DND-41 (cell line): ENCODE measurements around the gene GABRB3.

Experiments used
- ATAC-seq: fragments of 200-7000 bp; cut with Tn5 transposase; 3 replicates; pipeline ENCODE4 v1.9.1; 2021; ENCODE audit warnings: low read depth; ENCODE audit not compliant: insufficient read depth
- DNase-seq: peaks from one replicate; pipeline ENCODE4 v3.0.0-alpha.2; 2020
- H2AFZ ChIP-seq: 2 replicates; pipeline ENCODE4 v1.6.0; 2012; ENCODE audit warnings: low read depth, low read length
- H3K27ac ChIP-seq: 2 replicates; pipeline ENCODE4 v1.5.1; 2012; ENCODE audit warnings: low read length, inconsistent platforms
- H3K27me3 ChIP-seq: fragments of 200-600 bp; sonication (generic); 2 replicates; pipeline ENCODE4 v1.6.0; 2012; ENCODE audit warnings: low read length, mild to moderate bottlenecking, inconsistent platforms; ENCODE audit not compliant: insufficient read depth, poor library complexity
- H3K36me3 ChIP-seq: 2 replicates; pipeline ENCODE4 v1.5.1; 2012; ENCODE audit warnings: low read length, inconsistent platforms; ENCODE audit not compliant: insufficient read depth
- H3K4me1 ChIP-seq: 2 replicates; pipeline ENCODE4 v1.5.1; 2012; ENCODE audit warnings: mild to moderate bottlenecking, low read length; ENCODE audit not compliant: insufficient read depth
- H3K4me2 ChIP-seq: 2 replicates; pipeline ENCODE4 v1.6.0; 2012; ENCODE audit warnings: mild to moderate bottlenecking, moderate library complexity, low read length, inconsistent platforms; ENCODE audit not compliant: insufficient read depth
- H3K4me3 ChIP-seq, 2 experiments: fragments of 200-600 bp in 1 of 2; shearing (Covaris generic) in 1 of 2; 2 replicates each; pipeline ENCODE4 v1.5.1; 2012 to 2016; ENCODE audit warnings: inconsistent platforms in 2 of 2, low read length in 2 of 2, mild to moderate bottlenecking in 2 of 2, low read depth in 1 of 2, moderate library complexity in 1 of 2
- H3K79me2 ChIP-seq: 2 replicates; pipeline ENCODE4 v1.6.0; 2012; ENCODE audit warnings: low read length, inconsistent platforms; ENCODE audit not compliant: insufficient read depth
- H3K9ac ChIP-seq: 2 replicates; pipeline ENCODE4 v1.6.0; 2012; ENCODE audit warnings: low read depth, mild to moderate bottlenecking, inconsistent platforms, low read length, moderate library complexity
- H3K9me3 ChIP-seq: 2 replicates; pipeline ENCODE4 v1.5.1; 2012; ENCODE audit warnings: low read length, moderate library complexity, mild to moderate bottlenecking, inconsistent platforms; ENCODE audit not compliant: insufficient read depth, severe bottlenecking
- H4K20me1 ChIP-seq: 2 replicates; pipeline ENCODE4 v1.6.0; 2012; ENCODE audit warnings: low read length; ENCODE audit not compliant: insufficient read depth
- EZH2 ChIP-seq: IDR thresholded peaks from 3 replicates; pipeline ENCODE4 v1.6.1; 2012; ENCODE audit warnings: borderline replicate concordance, low read depth, mild to moderate bottlenecking, moderate library complexity, low read length, inconsistent platforms; ENCODE audit not compliant: severe bottlenecking
- TF ChIP-seq, protein P1 (sequence below): IDR thresholded peaks from 2 replicates; pipeline ENCODE4 v1.5.1; 2012; ENCODE audit warnings: borderline replicate concordance, low read length, moderate library complexity, mild to moderate bottlenecking; ENCODE audit not compliant: poor library complexity, severe bottlenecking; ENCODE audit errors: extremely low read depth

GABRB3 gene

GRCh38 chr15:26729030-26729429, 43.8 kb downstream of the GABRB3 start:
- Histone ChIP-seq H2AFZ (no peak overlapping the region), H3K4me3 (no peak overlapping the region), H3K9ac (no peak overlapping the region), H3K9me3 (peaks cover 2% of the 10 kb centered on the region), H3K27ac (no peak overlapping the region), H4K20me1 (no peaks in the 10 kb centered on the region), H3K4me2 (no peak overlapping the region), H3K27me3 (no peaks in the 10 kb centered on the region), H3K4me1 (no peaks in the 10 kb centered on the region), H3K36me3 (no peaks in the 10 kb centered on the region), H3K79me2 (no peaks in the 10 kb centered on the region)
- no peak for DNase-seq
- TF ChIP-seq, protein P1, sequence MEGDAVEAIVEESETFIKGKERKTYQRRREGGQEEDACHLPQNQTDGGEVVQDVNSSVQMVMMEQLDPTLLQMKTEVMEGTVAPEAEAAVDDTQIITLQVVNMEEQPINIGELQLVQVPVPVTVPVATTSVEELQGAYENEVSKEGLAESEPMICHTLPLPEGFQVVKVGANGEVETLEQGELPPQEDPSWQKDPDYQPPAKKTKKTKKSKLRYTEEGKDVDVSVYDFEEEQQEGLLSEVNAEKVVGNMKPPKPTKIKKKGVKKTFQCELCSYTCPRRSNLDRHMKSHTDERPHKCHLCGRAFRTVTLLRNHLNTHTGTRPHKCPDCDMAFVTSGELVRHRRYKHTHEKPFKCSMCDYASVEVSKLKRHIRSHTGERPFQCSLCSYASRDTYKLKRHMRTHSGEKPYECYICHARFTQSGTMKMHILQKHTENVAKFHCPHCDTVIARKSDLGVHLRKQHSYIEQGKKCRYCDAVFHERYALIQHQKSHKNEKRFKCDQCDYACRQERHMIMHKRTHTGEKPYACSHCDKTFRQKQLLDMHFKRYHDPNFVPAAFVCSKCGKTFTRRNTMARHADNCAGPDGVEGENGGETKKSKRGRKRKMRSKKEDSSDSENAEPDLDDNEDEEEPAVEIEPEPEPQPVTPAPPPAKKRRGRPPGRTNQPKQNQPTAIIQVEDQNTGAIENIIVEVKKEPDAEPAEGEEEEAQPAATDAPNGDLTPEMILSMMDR, result no peak
- TF ChIP-seq EZH2, result no peak
- ATAC-seq, result no peak

DNA sequence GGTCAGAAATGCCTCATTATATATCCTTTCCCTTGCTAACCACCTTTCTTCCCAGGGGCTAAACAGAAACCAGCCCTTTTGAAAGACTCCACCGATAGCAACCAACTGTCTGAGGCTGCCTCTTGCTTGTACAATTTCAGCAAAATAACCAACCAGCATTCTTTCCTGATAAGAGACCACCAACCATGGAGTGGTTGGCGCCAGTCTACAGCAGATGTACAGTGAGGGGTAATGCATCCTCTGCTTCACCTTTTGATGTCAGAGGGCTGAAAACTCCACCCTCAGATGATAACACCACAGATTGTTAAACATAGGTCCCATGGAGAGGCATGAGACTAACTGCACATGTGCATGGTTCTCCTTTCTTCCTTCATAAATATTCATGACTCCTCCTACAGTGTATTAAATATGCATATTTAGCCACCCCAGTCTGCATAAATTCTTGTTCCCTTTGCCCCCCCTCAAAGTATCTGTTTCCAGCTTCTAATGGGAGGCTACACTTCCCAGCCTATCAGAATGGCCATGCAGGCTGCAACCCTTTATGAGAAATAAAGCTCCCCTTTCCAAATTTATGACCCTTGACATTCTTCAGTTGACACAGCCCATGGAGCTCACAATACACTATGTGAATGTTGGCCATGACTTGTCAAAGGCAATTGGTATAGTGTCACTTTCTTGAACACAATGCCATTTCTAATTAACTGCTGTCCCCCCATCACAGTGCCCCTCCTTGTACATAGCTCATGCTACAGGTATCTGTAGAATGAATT, 48.3 kb downstream of the GABRB3 start:
- Histone ChIP-seq H3K27ac (no peak overlapping the region), H3K4me2 (no peak overlapping the region), H3K36me3 (no peaks in the 10 kb centered on the region), H3K9me3 (no peaks in the 10 kb centered on the region), H3K9ac (no peak overlapping the region), H3K4me3 (no peak overlapping the region), H3K27me3 (no peaks in the 10 kb centered on the region), H4K20me1 (no peaks in the 10 kb centered on the region), H3K4me1 (no peaks in the 10 kb centered on the region), H3K79me2 (no peaks in the 10 kb centered on the region), H2AFZ (no peak overlapping the region)
- no peak for TF ChIP-seq EZH2
- TF ChIP-seq, protein P1, result no peak
- DNase-seq, result no peak
- no peak for ATAC-seq

DNA sequence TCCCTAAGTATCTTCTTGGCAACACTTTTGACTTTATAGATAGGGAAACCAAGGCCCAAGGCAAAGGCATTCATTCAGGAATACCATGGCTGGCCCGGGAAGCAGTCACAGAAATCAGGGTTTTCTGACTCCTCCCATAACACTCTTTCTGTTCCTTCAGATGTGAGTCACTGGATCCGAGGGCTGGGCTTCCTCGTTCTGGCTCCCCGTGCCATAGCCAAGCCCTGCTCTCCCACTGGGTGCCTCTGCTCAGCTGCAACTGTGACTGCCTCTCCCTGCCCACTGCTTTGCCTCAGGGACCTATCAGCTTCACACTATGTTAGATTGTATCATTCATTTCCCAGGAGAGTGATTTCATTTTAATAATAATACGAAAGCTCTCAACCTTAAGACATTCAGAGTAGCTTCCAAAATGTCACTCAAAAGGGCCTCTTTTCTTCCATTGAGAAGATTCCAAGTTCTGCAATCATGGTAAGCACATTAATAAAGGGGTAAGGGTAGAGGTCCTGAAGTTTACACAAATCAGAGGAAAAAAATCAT, 50.2 kb downstream of the GABRB3 start:
- Histone ChIP-seq H3K27me3 (no peaks in the 10 kb centered on the region), H3K79me2 (no peaks in the 10 kb centered on the region)

More for the DNA sequence above, 50.2 kb downstream of the GABRB3 start:
- TF ChIP-seq, protein P1, result no peak
- no peak for TF ChIP-seq EZH2
- no peaks in the 10 kb centered on the region for H4K20me1 ChIP-seq
- H3K36me3 ChIP-seq, result no peaks in the 10 kb centered on the region
- ATAC-seq (no peak), DNase-seq (no peak)
- no peak overlapping the region for H3K27ac ChIP-seq
- no peak overlapping the region for H3K9ac ChIP-seq
- H3K4me2 ChIP-seq, result no peak overlapping the region
- H3K4me1 ChIP-seq, result no peaks in the 10 kb centered on the region
- H2AFZ ChIP-seq, result no peak overlapping the region
- H3K4me3 ChIP-seq, result no peak overlapping the region
- no peaks in the 10 kb centered on the region for H3K9me3 ChIP-seq
